RPMI7951 (cell line): ENCODE data around the gene PGGHG. TPM values are rescaled to one million over a fixed set of nuclear protein-coding genes. Genes with fewer than 3 reads are reported as not detected.
A peak's percentile ranks its signal among the peaks of the same experiment; 100 is the strongest.
"Not testable (repeated sequence)": the region's sequence is repeated elsewhere in the genome, so short reads cannot be mapped to it uniquely, and the experiment has no call there.

Experiments used
- DNase-seq: peaks from one replicate; pipeline ENCODE4 v3.0.0-alpha.2; 2012; ENCODE audit warnings: low read depth
- total RNA-seq: library from RNA; depleted of rRNA; stranded (reverse); fragments of >200 nt; shearing (Covaris generic); gene quantifications from 2 replicates; pipeline ENCODE4 v1.2.3, GENCODE V29; 2014

PGGHG gene
- total RNA-seq, 1 experiment from 2014 or later, result 1.6 TPM

- DNase-seq, result no peak
These were observed 8.9 kb downstream of the PGGHG start for GRCh38 chr11:297586-298405.

GRCh38 chr11:298406-299065, 9.6 kb downstream of the PGGHG start:
- no peak for DNase-seq

- no peak for DNase-seq
These were observed 10.4 kb downstream of the PGGHG start, which contains the start of gene IFITM5 for GRCh38 chr11:299081-299891. IFITM5 (minus strand) TSS chr11:299526; CDS start chr11:299490, 36 bp downstream.

- no peak for DNase-seq
These were observed 11.2 kb downstream of the PGGHG start for GRCh38 chr11:299951-300735.

GRCh38 chr11:303363-303762, 14.4 kb downstream of the PGGHG start:
- no peak for DNase-seq

- no peak for DNase-seq
These were observed 15.2 kb downstream of the PGGHG start for GRCh38 chr11:304061-304506.

GRCh38 chr11:304915-305843, 16.3 kb downstream of the PGGHG start:
- peak; percentile 51 for DNase-seq

GRCh38 chr11:305844-306211, 16.9 kb downstream of the PGGHG start:
- DNase-seq, result no peak

- no peak for DNase-seq
These were observed 17.9 kb downstream of the PGGHG start for GRCh38 chr11:306645-307371.

GRCh38 chr11:307766-308708, 19.1 kb downstream of the PGGHG start, which contains the start of gene IFITM2:
IFITM2 (plus strand) TSS chr11:307816; CDS start chr11:308193, 377 bp downstream.
- DNase-seq, result peak; percentile 70

- DNase-seq, result not testable (repeated sequence)
These were observed 20.1 kb downstream of the PGGHG start for GRCh38 chr11:308740-309665.

- not testable (repeated sequence) for DNase-seq
These were observed 21.1 kb downstream of the PGGHG start for GRCh38 chr11:309979-310572.

- not testable (repeated sequence) for DNase-seq
These were observed 22.3 kb downstream of the PGGHG start for GRCh38 chr11:311013-311748.

GRCh38 chr11:312092-312816, 23.3 kb downstream of the PGGHG start:
- no peak for DNase-seq

GRCh38 chr11:313304-313786, 24.4 kb downstream of the PGGHG start:
- no peak for DNase-seq
